GM13977 (cell line): Measurements from ENCODE around the gene ARHGEF28.

Experiments used
- DNase-seq: peaks from one replicate; pipeline ENCODE4 v3.0.0; 2012; ENCODE audit warnings: low spot score
- in situ Hi-C: fragments of 300-500 bp; cut with MboI; formaldehyde crosslinking; loops from one replicate; pipeline ENCODE4 v1.12.0; 2022; ENCODE audit warnings: low sequenced_read_pairs, low pct_unique_long_range_greater_than_20kb, mixed read lengths, inconsistent platforms; ENCODE audit not compliant: unreplicated experiment
- TF ChIP-seq, protein P1 (sequence below): IDR thresholded peaks from 2 replicates; pipeline ENCODE4 v1.5.1; 2012; ENCODE audit warnings: mild to moderate bottlenecking, control low read depth; ENCODE audit not compliant: insufficient read depth; ENCODE audit errors: extremely low read depth, missing control alignments

Gene ARHGEF28

DNA sequence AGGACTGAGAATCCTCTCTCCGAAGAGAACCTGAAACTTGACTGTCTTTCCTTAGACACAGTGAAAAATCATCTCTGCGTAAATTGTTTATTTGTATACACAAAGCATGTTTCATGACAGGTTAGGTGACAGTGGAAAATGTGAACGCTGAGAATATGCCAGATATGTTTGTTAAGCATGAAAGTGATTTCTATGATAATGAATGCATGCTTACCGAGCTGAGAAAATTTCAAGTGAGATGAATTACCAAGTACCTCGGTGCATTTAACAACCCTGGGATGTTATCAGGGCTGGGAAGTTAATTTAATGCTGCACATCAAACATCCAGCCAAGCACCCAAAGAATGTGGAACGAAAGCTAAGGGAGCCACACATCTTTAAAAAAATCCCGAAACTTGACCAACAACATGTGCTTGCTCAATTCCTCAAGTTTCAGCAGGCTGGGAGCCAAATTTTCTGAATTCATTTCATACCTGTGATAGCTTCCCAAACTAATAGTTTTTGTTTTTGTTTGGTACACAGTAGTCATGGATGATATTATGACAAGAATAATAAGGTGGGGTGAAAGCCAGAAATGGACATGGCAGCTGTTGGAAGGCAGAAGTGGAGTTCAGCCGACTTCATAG lies 336.9 kb downstream of the ARHGEF28 start:
- TF ChIP-seq, protein P1, sequence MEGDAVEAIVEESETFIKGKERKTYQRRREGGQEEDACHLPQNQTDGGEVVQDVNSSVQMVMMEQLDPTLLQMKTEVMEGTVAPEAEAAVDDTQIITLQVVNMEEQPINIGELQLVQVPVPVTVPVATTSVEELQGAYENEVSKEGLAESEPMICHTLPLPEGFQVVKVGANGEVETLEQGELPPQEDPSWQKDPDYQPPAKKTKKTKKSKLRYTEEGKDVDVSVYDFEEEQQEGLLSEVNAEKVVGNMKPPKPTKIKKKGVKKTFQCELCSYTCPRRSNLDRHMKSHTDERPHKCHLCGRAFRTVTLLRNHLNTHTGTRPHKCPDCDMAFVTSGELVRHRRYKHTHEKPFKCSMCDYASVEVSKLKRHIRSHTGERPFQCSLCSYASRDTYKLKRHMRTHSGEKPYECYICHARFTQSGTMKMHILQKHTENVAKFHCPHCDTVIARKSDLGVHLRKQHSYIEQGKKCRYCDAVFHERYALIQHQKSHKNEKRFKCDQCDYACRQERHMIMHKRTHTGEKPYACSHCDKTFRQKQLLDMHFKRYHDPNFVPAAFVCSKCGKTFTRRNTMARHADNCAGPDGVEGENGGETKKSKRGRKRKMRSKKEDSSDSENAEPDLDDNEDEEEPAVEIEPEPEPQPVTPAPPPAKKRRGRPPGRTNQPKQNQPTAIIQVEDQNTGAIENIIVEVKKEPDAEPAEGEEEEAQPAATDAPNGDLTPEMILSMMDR, result no peak
- no peak for DNase-seq
- in situ Hi-C loops, result no loop called here

DNA sequence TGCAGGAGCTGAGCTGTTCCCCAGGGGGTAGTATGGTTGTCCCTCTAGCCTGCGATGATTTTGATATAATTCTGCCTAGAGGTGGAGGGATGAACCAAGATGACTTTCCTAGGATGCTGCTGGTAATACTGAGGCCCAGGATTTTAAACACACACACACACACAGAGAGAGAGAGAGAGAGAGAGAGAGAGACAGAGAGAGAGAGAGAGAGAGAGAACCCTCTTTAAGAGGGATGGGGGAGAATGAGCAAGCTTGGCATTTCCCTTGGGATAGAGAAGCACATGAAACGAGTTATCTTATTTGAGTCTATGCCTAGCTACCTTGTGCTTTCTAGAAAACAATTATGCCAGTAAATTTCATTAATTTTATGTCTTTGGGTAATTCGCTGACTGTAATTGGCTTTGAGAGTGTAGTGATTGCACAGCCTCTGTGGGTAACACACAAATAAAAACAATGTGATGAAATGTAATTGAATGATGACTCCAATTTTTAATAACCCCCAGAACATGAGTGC lies 338.4 kb downstream of the ARHGEF28 start:
- no peak for DNase-seq
- in situ Hi-C loops, result no loop called here
- TF ChIP-seq, protein P1, result no peak

DNA sequence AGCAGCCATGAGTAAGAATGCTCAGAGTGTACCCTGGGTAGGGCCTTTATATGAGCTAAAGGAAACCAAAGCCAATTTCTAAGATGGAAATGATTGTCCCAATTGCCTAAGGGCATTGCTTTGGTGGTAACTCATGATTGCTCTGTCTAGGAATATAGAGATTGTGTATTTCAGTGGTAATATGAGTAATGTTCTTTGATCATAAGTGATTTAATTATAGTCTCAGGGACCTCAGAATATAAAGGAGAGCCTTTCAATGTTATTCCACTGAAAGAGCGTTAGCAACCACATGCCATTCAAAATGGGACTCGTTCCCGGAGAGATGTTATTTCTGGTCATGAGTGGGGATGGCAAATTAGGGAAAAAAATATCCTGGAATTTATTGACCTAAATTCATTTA lies 340.5 kb downstream of the ARHGEF28 start:
- in situ Hi-C loops, result no loop called here
- TF ChIP-seq, protein P1, result no peak
- no peak for DNase-seq

DNA sequence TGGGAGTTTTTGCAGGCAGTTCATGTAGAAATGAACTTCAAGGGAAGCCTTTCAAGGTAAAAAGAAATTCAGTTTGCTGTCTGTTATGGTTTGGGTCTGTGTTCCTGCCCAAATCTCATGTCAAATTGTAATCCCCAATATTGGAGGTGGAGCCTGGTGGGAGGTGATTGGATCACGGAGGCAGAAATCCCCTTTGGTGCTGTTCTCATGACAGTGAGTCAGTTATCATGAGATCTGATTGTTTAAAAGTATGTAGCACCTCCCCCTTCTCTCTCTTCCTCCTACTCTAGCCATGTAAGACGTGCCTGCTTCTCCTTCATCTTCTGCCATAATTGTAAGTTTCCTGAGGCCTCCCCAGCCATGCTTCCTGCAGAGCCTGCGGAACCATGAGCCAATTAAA lies 341.4 kb downstream of the ARHGEF28 start:
- TF ChIP-seq, protein P1, result no peak
- no peak for DNase-seq
- in situ Hi-C loops, result no loop called here

DNA sequence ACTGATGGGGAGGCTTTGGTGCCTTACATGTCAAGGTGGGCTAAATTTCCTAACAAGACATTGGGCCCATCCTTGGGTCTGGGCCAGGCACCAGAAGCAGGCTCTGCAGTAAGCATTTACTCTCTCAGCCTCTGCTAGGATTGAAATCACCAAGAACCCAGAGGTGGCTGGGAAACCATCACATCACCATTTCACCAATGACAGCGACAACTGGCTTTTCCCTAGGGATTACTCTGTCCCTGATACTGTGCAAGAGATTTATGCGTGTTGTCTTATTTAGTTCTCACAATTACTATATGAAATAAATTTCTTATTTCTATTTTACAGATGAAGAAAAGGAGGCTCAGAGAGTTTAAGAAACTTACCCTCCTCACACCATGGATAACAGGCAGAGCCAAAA lies 342.2 kb downstream of the ARHGEF28 start:
- in situ Hi-C loops, result no loop called here
- TF ChIP-seq, protein P1, result no peak

DNA sequence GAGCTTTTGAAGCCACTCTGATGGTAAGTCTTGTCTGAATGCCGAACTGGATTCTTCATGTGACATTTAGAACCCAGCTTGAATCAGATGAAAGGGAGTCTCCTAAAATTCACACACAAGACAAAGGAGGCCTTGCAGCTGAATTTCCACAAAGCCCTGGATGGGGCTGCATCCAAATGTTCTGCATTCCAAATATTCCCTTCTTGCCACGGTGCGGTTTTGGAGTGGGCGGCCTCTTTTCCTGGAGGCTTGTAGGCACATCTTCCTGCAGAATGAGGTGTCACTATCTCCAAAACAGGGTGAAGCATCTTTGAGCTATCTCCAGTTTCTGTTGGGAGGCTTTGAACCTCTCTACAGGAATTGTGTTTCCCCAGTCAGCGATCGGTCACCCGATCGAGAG lies 342.7 kb downstream of the ARHGEF28 start:
- in situ Hi-C loops, result no loop called here
- DNase-seq, result no peak
- TF ChIP-seq, protein P1, result no peak

More for the DNA sequence above, 342.2 kb downstream of the ARHGEF28 start:
- no peak for DNase-seq
